ENCODE results near the gene ATP6AP1.

ATP6AP1 gene

GRCh38 chrX:154463611-154464220, 35.2 kb downstream of the ATP6AP1 start:
- Histone ChIP-seq H3K4me3 (ENCODE audit: low read length) (no peak overlapping the region), H3K4me1 (ENCODE audit: control insufficient read depth, low read length) (peaks cover 7% of the 10 kb centered on the region), H3K9me2 (replicated peaks; ENCODE audit: control insufficient read depth, low read length) (no peaks in the 10 kb centered on the region), H4K20me1 (ENCODE audit: control insufficient read depth, insufficient read depth, low read depth, low read length) (no peaks in the 10 kb centered on the region), H3F3A (ENCODE audit: control insufficient read depth, insufficient read depth) (no peaks in the 10 kb centered on the region), H3K9me3 (ENCODE audit: control insufficient read depth, insufficient read depth, low read length) (no peaks in the 10 kb centered on the region), H3K27ac (ENCODE audit: low read depth, low read length) (no peak overlapping the region), H3K27me3 (ENCODE audit: control insufficient read depth, low read length) (no peaks in the 10 kb centered on the region), H3K79me2 (ENCODE audit: control insufficient read depth, low read length) (peaks cover 10% of the 10 kb centered on the region), H3K4me2 (ENCODE audit: low read length) (no peak overlapping the region), H3K36me3 (ENCODE audit: control insufficient read depth, low read length) (no peaks in the 10 kb centered on the region; the same call in 1 of the 2 replicates)
- no peak for TF ChIP-seq EZH2phosphoT487 (IDR thresholded peaks at IDR 0.05; ENCODE audit: borderline replicate concordance, low read length)
- TF ChIP-seq, protein P1, sequence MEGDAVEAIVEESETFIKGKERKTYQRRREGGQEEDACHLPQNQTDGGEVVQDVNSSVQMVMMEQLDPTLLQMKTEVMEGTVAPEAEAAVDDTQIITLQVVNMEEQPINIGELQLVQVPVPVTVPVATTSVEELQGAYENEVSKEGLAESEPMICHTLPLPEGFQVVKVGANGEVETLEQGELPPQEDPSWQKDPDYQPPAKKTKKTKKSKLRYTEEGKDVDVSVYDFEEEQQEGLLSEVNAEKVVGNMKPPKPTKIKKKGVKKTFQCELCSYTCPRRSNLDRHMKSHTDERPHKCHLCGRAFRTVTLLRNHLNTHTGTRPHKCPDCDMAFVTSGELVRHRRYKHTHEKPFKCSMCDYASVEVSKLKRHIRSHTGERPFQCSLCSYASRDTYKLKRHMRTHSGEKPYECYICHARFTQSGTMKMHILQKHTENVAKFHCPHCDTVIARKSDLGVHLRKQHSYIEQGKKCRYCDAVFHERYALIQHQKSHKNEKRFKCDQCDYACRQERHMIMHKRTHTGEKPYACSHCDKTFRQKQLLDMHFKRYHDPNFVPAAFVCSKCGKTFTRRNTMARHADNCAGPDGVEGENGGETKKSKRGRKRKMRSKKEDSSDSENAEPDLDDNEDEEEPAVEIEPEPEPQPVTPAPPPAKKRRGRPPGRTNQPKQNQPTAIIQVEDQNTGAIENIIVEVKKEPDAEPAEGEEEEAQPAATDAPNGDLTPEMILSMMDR (IDR thresholded peaks at IDR 0.05; ENCODE audit: low read depth, low read length, poor library complexity, severe bottlenecking) = no peak

- H3K9me2 ChIP-seq (replicated peaks; ENCODE audit: control insufficient read depth, low read length) = no peaks in the 10 kb centered on the region
- H3K36me3 ChIP-seq (ENCODE audit: control insufficient read depth, low read length) = no peaks in the 10 kb centered on the region; the same call in 1 of the 2 replicates
- H4K20me1 ChIP-seq (ENCODE audit: control insufficient read depth, insufficient read depth, low read depth, low read length) = no peaks in the 10 kb centered on the region
- H3K27me3 ChIP-seq (ENCODE audit: control insufficient read depth, low read length) = no peaks in the 10 kb centered on the region
- no peak overlapping the region for H3K4me2 ChIP-seq (ENCODE audit: low read length)
- no peak overlapping the region for H3K4me3 ChIP-seq (ENCODE audit: low read length)
- no peaks in the 10 kb centered on the region for H3K4me1 ChIP-seq (ENCODE audit: control insufficient read depth, low read length)
- no peaks in the 10 kb centered on the region for H3F3A ChIP-seq (ENCODE audit: control insufficient read depth, insufficient read depth)
- TF ChIP-seq, protein P1 (IDR thresholded peaks at IDR 0.05; ENCODE audit: low read depth, low read length, poor library complexity, severe bottlenecking) = no peak
- TF ChIP-seq EZH2phosphoT487 (IDR thresholded peaks at IDR 0.05; ENCODE audit: borderline replicate concordance, low read length) = no peak
- no peaks in the 10 kb centered on the region; the same call in 1 of the 2 replicates for H3K79me2 ChIP-seq (ENCODE audit: control insufficient read depth, low read length)
- H3K9me3 ChIP-seq (ENCODE audit: control insufficient read depth, insufficient read depth, low read length) = no peaks in the 10 kb centered on the region
- no peak overlapping the region for H3K27ac ChIP-seq (ENCODE audit: low read depth, low read length)
These were observed 36.4 kb downstream of the ATP6AP1 start for GRCh38 chrX:154464806-154465365.

DNA sequence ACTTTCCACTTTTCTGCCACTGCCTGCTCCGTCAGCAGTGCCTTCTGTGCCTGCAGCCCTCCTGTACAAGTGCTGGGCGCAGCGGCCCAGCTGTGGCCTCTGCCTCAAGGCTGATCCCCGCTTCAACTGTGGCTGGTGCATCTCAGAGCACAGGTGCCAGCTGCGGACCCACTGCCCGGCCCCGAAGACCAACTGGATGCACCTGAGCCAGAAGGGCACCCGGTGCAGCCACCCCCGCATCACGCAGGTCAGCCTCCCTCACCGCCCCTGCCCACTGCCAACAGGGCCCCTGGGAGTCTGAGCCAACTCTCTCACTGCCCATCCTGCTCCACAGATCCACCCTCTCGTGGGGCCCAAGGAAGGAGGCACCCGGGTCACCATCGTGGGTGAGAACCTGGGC, 37.1 kb downstream of the ATP6AP1 start:
- no peaks in the 10 kb centered on the region for H3F3A ChIP-seq (ENCODE audit: control insufficient read depth, insufficient read depth)
- H3K4me1 ChIP-seq (ENCODE audit: control insufficient read depth, low read length) = no peaks in the 10 kb centered on the region
- no peak overlapping the region for H3K4me3 ChIP-seq (ENCODE audit: low read length)
- H3K36me3 ChIP-seq (ENCODE audit: control insufficient read depth, low read length) = no peaks in the 10 kb centered on the region; the same call in 1 of the 2 replicates
- no peaks in the 10 kb centered on the region for H4K20me1 ChIP-seq (ENCODE audit: control insufficient read depth, insufficient read depth, low read depth, low read length)
- no peaks in the 10 kb centered on the region for H3K9me2 ChIP-seq (replicated peaks; ENCODE audit: control insufficient read depth, low read length)
- no peak overlapping the region for H3K27ac ChIP-seq (ENCODE audit: low read depth, low read length)
- H3K79me2 ChIP-seq (ENCODE audit: control insufficient read depth, low read length) = no peaks in the 10 kb centered on the region
- no peaks in the 10 kb centered on the region for H3K27me3 ChIP-seq (ENCODE audit: control insufficient read depth, low read length)
- H3K4me2 ChIP-seq (ENCODE audit: low read length) = no peak overlapping the region
- TF ChIP-seq, protein P1 (IDR thresholded peaks at IDR 0.05; ENCODE audit: low read depth, low read length, poor library complexity, severe bottlenecking) = no peak
- TF ChIP-seq EZH2phosphoT487 (IDR thresholded peaks at IDR 0.05; ENCODE audit: borderline replicate concordance, low read length) = no peak
- H3K9me3 ChIP-seq (ENCODE audit: control insufficient read depth, insufficient read depth, low read length) = no peaks in the 10 kb centered on the region

Measured in DOHH2 (cell line).